Measurements from ENCODE around the gene HNRNPAB. TPM values are rescaled to one million over a fixed set of nuclear protein-coding genes. Genes with fewer than 3 reads are reported as not detected.

HNRNPAB gene
- total and polyA plus RNA-seq, 7 donors: 74.1 to 243 (median 156) TPM

DNA sequence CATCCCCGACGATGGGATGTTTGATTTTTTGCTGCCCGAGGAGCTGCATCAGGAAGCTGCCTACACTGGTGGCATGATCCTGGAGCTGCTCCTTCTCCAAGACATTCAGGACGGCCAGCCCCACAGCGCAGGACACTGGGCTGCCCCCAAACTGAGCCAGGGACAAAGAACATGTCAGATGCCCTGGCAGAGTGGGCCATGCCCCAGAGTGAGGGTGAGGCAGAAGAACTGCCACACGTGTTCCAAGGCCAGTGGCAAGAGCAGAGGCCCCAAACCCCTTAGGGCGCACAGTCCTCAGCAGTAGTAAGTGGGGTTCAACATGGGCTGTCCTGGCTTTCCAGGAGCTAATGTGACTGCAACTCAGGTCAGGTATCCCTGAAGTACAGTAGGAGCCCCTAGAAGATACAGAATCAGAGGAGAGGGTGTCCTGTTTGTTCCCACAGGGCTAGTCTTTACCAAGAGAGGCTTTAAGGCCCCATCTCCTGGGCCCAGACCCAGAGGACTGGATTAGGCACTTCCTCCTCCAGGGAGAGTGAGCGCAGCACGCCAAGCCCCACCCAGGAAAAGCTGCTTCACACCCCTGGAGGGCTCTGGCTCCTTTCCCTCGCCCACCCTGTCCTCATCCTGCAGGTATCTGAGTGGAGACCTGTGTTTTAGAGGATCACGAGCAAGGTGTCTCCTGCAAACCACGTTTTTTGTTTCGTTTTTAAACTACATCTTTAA is 11.1 kb downstream of the HNRNPAB start:
- DNase-seq: no peak
- Histone ChIP-seq H3K27ac (no peak overlapping the region), H3K27me3 (ENCODE audit: insufficient read depth in 3 of 3, low read length in 2 of 3) (no peaks in the 10 kb centered on the region), H3K9me3 (no peaks in the 10 kb centered on the region), H3K36me3 (ENCODE audit: insufficient read depth in 1 of 2, low read depth in 1 of 2) (peaks cover 25 to 89% of the 10 kb centered on the region in 2 donors), H3K4me3 (no peak overlapping the region), H3K4me1 (peaks cover 6% of the 10 kb centered on the region)
- TF ChIP-seq, protein P1, sequence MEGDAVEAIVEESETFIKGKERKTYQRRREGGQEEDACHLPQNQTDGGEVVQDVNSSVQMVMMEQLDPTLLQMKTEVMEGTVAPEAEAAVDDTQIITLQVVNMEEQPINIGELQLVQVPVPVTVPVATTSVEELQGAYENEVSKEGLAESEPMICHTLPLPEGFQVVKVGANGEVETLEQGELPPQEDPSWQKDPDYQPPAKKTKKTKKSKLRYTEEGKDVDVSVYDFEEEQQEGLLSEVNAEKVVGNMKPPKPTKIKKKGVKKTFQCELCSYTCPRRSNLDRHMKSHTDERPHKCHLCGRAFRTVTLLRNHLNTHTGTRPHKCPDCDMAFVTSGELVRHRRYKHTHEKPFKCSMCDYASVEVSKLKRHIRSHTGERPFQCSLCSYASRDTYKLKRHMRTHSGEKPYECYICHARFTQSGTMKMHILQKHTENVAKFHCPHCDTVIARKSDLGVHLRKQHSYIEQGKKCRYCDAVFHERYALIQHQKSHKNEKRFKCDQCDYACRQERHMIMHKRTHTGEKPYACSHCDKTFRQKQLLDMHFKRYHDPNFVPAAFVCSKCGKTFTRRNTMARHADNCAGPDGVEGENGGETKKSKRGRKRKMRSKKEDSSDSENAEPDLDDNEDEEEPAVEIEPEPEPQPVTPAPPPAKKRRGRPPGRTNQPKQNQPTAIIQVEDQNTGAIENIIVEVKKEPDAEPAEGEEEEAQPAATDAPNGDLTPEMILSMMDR (IDR thresholded peaks at IDR 0.05): no peak
- intact Hi-C loops (cut with DNase I): no loop called here
- ATAC-seq: no peak
- WGBS, 3 donors: 75 to 84% (median 81%) methylated on average over 13 of the region's 13 CpGs

DNA sequence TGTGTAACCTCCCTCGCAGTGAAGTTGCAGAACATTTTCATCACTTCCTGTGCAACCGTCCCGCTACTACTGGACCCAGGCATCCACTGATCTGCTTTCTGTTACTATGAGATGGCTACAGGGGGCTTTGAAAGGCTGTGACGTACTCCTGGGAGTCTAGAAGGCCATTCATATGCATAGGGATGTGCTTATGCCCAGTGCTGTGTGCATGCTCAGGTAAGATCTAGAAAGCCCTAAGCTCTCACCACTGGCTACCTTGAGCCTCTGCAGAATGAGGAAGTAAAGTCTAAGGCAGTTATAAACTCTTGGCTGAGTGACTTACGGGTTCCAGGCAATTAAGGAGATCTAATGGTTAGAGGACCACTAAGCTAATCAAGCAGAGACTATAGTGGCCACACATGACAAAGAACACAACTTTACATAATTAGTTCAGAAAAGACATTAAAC is 11.8 kb downstream of the HNRNPAB start:
- ATAC-seq: no peak
- intact Hi-C loops (cut with DNase I): no loop called here

DNA sequence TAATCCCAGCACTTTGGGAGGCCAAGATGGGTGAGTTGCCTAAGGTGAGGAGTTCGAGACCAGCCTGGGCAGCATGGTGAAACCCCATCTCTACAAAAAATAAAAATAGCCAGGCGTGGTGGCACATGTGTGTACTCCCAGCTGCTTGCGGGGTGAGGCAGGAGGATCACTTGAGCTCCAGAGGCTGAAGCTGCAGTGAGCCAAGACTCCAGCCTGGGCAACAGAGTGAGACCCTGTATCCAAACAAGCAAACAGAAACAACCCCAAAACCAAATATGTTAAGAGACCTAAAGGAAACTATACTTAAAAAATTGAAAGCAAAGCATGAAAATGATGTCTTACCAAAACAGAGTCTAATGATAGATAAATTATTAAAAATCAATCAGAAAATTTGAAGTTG is 12.4 kb downstream of the HNRNPAB start:
- Histone ChIP-seq H3K4me1 (peaks cover 8% of the 10 kb centered on the region), H3K27me3 (ENCODE audit: insufficient read depth in 3 of 3, low read length in 2 of 3) (no peaks in the 10 kb centered on the region), H3K27ac (no peak overlapping the region), H3K4me3 (no peak overlapping the region), H3K36me3 (ENCODE audit: insufficient read depth in 1 of 2, low read depth in 1 of 2) (peaks cover 17 to 89% of the 10 kb centered on the region in 2 donors), H3K9me3 (no peaks in the 10 kb centered on the region)
- intact Hi-C loops (cut with DNase I): no loop called here
- TF ChIP-seq, protein P1 (IDR thresholded peaks at IDR 0.05): no peak
- no peak for DNase-seq
- ATAC-seq: no peak
- WGBS, 3 donors: 52 to 79% (median 63%) methylated on average over 3 of the region's 3 CpGs

More for the DNA sequence above, 11.8 kb downstream of the HNRNPAB start:
- no peaks in the 10 kb centered on the region for H3K9me3 ChIP-seq
- peaks cover 23 to 89% of the 10 kb centered on the region in 2 donors for H3K36me3 ChIP-seq (ENCODE audit: insufficient read depth in 1 of 2, low read depth in 1 of 2)
- H3K27me3 ChIP-seq (ENCODE audit: insufficient read depth in 3 of 3, low read length in 2 of 3): no peaks in the 10 kb centered on the region
- DNase-seq: no peak
- H3K27ac ChIP-seq: no peak overlapping the region
- H3K4me3 ChIP-seq: no peak overlapping the region
- peaks cover 6% of the 10 kb centered on the region for H3K4me1 ChIP-seq
- TF ChIP-seq, protein P1 (IDR thresholded peaks at IDR 0.05): no peak
- 91 to 92% (median 91%) methylated on average over 5 of the region's 5 CpGs for WGBS, 3 donors

DNA sequence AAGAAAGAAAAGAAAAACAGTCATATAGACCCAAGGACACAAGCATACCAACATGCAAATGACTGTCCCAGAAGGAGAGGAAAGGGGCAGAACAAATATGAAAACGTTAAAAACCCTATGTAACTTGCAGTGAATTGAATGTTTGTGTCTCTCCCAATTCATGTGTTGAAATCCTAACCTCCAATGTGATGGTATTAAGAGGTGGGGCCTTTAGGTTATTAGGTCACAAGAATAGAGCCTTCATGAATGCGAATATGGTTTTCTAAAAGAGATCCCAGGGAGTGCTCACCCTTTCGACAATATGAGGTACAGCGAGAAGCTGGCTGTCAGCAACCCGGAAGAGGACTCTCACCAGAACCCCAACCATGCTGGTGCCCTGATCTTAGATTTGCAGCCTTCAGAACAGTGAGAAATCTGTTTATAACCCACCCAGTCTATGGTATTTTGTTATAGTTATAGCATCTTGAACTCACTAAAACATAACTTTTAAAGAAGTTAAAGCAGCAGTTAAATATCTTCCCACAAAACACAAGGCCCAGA is 14.0 kb downstream of the HNRNPAB start:
- TF ChIP-seq, protein P1 (IDR thresholded peaks at IDR 0.05): no peak
- Histone ChIP-seq H3K9me3 (no peaks in the 10 kb centered on the region), H3K27me3 (ENCODE audit: insufficient read depth in 3 of 3, low read length in 2 of 3) (no peaks in the 10 kb centered on the region), H3K27ac (peak overlapping the region; percentile 21), H3K4me3 (no peak overlapping the region), H3K36me3 (ENCODE audit: insufficient read depth in 1 of 2, low read depth in 1 of 2) (peaks cover 9 to 89% of the 10 kb centered on the region in 2 donors), H3K4me1 (peaks cover 9% of the 10 kb centered on the region)
- WGBS, 3 donors: 77 to 83% (median 79%) methylated on average over 5 of the region's 5 CpGs
- intact Hi-C loops (cut with DNase I): no loop called here
- ATAC-seq (no peak), DNase-seq (no peak)
